Astrocyte (in vitro differentiated cells and primary cell): ENCODE results near the gene DNAH14.

Experiments used
- CTCF ChIP-seq: IDR thresholded peaks from 2 replicates; pipeline ENCODE4 v1.5.1; 2011; ENCODE audit warnings: low read depth, mild to moderate bottlenecking, inconsistent platforms, low read length, moderate library complexity; ENCODE audit not compliant: insufficient read depth
- EZH2 ChIP-seq: IDR thresholded peaks from 2 replicates; pipeline ENCODE4 v1.6.1; 2012; ENCODE audit warnings: mild to moderate bottlenecking, low read length, inconsistent platforms; ENCODE audit not compliant: insufficient read depth

- TF ChIP-seq CTCF = no peak
- no peak for TF ChIP-seq EZH2
Measured at GRCh38 chr1:225380691-225381090, 451.2 kb downstream of the DNAH14 start.
